ENCODE measurements around the gene PLCG2.
"Not testable (repeated sequence)": the region's sequence is repeated elsewhere in the genome, so short reads cannot be mapped to it uniquely, and the experiment has no call there.

The PLCG2 gene

GRCh38 chr16:81792828-81793227, 13.7 kb downstream of the PLCG2 start:
- DNase-seq: no peak

- DNase-seq: no peak
Observed at GRCh38 chr16:81795193-81795592, 16.1 kb downstream of the PLCG2 start.

- no peak for DNase-seq
Observed at GRCh38 chr16:81796035-81796434, 16.9 kb downstream of the PLCG2 start.

DNA sequence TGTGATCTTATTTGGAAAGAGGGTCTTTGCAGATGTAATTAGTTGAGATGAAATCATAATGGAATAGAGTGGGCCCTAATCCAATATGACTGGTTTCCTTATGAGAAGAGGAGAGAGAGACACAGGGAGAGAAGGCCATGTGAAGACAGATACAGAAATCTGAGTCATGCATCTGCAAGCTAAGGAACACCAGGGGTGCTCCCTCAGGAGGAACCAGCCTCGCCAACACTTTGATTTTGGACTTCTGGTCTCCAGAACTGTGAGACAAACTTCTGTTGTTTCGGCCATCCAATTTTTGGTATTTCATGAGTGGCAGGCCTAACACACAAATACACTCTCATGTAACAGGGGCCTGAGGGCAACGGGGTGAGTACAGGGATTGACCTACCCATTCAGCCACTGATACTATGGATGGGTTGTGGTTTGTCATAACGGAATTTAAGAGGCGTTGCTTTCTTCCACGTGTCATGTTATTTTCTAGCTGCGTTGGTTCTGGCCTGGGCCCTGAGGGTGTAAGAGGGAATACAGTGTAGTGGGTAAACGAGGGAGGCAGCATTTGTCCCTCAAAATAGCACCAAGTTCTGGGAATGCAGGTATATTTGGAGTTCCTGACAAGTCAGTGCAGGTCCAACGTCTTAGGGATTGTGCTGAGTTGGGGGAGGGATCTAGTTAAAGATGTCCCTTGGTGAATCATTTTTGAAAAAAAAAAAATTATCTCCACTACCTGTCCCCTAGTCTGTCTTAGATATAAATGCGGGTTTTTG, 17.7 kb downstream of the PLCG2 start:
- DNase-seq: no peak

DNA sequence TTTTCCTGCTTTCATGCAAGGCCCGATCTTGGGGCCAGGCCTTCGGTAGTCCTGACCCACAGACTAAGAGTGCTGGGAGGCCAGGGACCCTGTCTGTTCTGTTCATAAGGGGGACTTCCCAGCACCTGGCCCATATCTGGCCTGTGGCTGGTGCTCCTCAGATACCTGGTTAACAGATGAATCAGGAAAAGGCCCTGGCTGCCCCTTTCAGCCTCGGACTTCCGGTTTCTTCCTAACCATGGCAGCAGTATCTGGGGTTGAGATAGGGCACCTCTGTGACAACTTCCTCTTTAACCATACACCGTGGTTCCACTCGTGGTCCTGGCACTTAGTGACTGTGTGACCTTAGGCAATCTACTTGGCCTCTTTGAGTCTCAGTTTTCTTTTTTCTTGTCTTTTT, 18.4 kb downstream of the PLCG2 start:
- DNase-seq: no peak

GRCh38 chr16:81798311-81799137, 19.4 kb downstream of the PLCG2 start:
- DNase-seq: peak; percentile 69

- no peak for DNase-seq
Observed at GRCh38 chr16:81799138-81799504, 20.0 kb downstream of the PLCG2 start.

DNA sequence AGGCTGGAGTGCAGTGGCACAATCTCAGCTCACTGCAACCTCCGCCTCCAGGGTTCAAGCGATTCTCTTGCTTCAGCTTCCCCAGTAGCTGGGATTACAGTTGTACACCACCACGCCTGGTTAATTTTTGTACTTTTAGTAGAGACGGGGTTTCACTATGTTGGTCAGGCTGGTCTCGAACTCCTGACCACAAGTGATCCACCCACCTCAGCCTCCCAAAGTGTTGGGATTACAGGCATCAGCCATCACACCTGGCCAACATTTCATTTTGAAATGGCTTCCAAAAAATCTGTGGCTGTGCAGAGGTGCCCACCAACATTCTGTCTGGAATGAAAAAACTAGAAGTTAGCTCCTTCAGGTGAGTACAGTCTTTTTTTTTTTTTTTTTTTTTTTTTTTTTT, 22.6 kb downstream of the PLCG2 start:
- DNase-seq: not testable (repeated sequence)

DNA sequence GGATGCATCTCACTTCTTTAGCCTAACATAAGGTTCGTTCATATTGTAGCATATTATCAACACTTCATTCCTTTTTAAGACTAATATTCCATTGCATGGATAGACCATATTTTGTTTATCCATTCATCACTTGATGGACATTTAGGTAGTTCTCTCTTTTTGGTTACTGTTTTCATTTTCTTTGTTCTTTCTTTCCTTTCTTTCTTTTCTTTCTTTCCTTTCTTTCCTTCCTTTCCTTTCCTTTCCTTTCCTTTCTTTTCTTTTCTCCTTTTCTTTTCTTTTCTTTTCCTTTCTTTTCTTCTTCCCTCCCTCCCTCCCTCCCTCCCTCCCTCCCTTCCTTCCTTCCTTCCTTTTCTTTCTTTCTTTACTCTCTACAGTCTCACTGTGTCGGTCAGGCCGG, 24.2 kb downstream of the PLCG2 start:
- DNase-seq: no peak

GRCh38 chr16:81804134-81804610, 25.1 kb downstream of the PLCG2 start:
- no peak for DNase-seq

DNA sequence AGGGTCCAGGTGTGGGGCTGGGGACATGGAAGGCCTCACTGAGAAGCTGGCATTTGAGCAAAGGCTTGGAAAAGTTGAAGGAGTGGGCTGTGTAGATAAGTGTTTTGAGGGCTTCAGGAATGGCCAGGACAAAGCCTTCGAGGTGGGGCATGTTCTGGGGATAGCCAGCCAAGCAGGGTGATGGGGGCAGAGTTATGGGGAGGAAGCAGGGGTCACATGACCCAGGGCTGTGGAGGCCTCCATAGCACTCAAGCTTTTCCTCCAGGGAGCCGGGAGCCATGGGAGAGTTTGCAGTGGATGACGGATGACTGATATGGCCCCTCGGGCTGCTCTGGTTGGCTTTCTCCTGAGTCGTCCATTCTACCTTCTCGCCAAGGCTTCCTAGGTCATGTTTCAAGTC, 27.6 kb downstream of the PLCG2 start:
- DNase-seq: no peak

DNA sequence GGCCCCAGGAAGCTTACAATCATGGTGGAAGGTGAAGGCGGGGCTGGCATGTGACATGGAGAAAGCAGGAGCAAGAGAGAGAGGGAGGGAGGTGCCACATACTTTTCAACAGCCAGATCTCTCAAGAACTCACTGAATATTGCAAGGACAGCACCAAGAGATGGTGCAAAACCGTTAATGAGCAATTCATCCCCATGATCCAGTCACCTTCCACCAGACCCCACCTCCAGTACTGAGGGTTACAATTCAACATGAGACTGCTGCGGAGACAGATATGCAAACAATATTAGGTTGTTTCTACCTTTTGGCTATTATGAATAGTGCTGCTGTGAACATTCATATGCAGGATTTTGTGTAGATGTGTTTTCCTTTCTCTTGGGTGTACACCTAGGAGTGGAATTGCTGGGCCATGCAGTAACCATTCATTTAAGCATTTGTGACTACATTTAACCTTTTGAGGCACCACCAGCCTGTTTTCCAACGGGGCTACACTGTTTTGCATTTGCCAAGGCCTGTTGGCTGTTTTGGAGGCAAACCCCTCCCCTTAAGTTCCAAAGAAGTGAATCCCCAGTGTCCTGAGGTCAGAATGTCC, 28.8 kb downstream of the PLCG2 start:
- DNase-seq: no peak

DNA sequence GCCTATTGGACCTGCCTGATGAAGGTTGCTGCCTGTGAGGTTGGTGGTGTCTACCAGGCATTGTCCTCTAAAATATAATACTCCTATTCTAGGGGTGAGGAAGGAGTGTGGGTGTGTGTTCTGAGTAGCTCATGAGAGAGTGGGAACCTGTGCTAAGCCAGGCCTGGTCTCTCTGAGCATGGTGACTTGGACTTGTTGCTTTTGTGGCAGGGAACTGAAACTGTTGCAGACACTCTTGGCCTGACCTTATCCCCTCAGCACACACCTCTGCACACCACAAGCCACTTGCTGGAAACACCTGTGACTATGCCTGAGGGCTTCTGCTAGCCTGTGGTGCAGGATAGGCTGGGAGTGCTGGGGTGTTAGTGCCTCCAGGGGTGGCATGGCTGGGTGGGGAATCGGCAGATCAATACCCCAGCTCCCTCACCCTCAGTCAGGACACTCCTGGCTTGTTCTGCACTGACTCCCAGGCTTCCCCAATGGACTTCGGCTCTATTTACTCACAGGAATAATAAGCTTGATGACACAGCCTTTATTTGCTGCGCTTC, 29.9 kb downstream of the PLCG2 start:
- DNase-seq: no peak

GRCh38 chr16:81809567-81809966, 30.5 kb downstream of the PLCG2 start:
- DNase-seq: no peak

GRCh38 chr16:81810361-81810760, 31.3 kb downstream of the PLCG2 start:
- no peak for DNase-seq

GRCh38 chr16:81810894-81811538, 31.9 kb downstream of the PLCG2 start:
- DNase-seq: no peak

GRCh38 chr16:81813648-81814047, 34.6 kb downstream of the PLCG2 start:
- DNase-seq: no peak

- no peak for DNase-seq
Observed at GRCh38 chr16:81814751-81815428, 35.8 kb downstream of the PLCG2 start.

- no peak for DNase-seq
Observed at GRCh38 chr16:81815429-81815766, 36.3 kb downstream of the PLCG2 start.

DNA sequence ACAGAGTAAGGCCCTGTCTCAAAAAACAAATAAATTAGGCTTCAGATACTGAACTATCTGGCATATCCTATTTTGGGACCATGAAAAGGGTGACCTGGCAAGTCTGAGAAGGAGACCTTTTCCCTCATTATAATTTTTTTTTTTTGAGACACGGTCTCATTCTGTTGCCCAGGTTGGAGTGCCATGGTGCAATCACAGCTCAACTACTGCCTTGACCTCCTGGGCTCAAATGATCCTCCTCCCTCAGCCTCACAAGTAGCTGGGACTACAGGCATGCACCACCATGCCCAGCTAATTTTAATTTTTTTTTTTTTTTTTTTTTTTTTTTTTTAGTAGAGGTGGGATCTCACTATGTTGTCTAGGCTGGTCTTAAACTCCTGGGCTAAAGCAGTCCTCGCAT, 37.3 kb downstream of the PLCG2 start:
- no peak for DNase-seq

- no peak for DNase-seq
Observed at GRCh38 chr16:81816793-81817210, 37.7 kb downstream of the PLCG2 start.

GRCh38 chr16:81817296-81817695, 38.2 kb downstream of the PLCG2 start:
- DNase-seq: no peak

Measured in activated CD8-positive, alpha-beta memory T cell treated with anti-CD3 and anti-CD28 coated beads for 24 hours (primary cell).